Measurements from ENCODE around the gene WDR45. TPM values are rescaled to one million over a fixed set of nuclear protein-coding genes. Genes with fewer than 3 reads are reported as not detected.

WDR45 gene
- polyA plus RNA-seq, 1 donor from 2014 or later = 26.5 TPM

GRCh38 chrX:49043220-49043986 is 36.3 kb downstream of the WDR45 start, which contains the start of gene TFE3:
TSS of gene TFE3 (minus strand) at chrX:49043357. CDS start at chrX:49043226, 131 bp downstream.
- Histone ChIP-seq H3K36me3 (ENCODE audit: insufficient read depth, low read length) (no peaks in the 10 kb centered on the region), H3K79me2 (replicated peaks; ENCODE audit: insufficient read depth, low read length) (peaks cover 6% of the 10 kb centered on the region), H3K4me3 (ENCODE audit: low read length) (peak within 1 kb of the TSS; percentile 77), H3K9me2 (ENCODE audit: insufficient read depth, low read length) (no peaks in the 10 kb centered on the region), H3K27me3 (ENCODE audit: insufficient read depth, low read depth, low read length) (no peaks in the 10 kb centered on the region), H3F3A (ENCODE audit: insufficient read depth, low read length, poor library complexity, severe bottlenecking) (no peaks in the 10 kb centered on the region), H3K27ac (ENCODE audit: low read length) (peak within 1 kb of the TSS; percentile 74), H2AFZ (ENCODE audit: low read depth, low read length) (no peak within 1 kb of the TSS), H4K20me1 (ENCODE audit: insufficient read depth) (no peaks in the 10 kb centered on the region), H3K9ac (ENCODE audit: low read length) (peak within 1 kb of the TSS; percentile 79), H3K9me3 (ENCODE audit: low read length) (no peaks in the 10 kb centered on the region), H3K4me2 (ENCODE audit: low read length) (peak within 1 kb of the TSS; percentile 51)
- TF ChIP-seq MXI1 (conservative IDR thresholded peaks at IDR 0.05; ENCODE audit: poor library complexity, severe bottlenecking) (no peak), EZH2 (IDR thresholded peaks at IDR 0.05; ENCODE audit: borderline replicate concordance, insufficient read depth, low read length, poor library complexity, severe bottlenecking) (no peak), POLR2AphosphoS5 (IDR thresholded peaks at IDR 0.05) (peak; percentile 55), TAF1 (IDR thresholded peaks at IDR 0.05; ENCODE audit: low read depth) (no peak), RAD21 (conservative IDR thresholded peaks at IDR 0.05) (peak; percentile 68), CTCF (IDR thresholded peaks at IDR 0.05; ENCODE audit: poor library complexity, severe bottlenecking) (peak; percentile 84), SMC3 (conservative IDR thresholded peaks at IDR 0.05; ENCODE audit: poor library complexity) (peak; percentile 59)

GRCh38 chrX:49042581-49043219 is 37.0 kb downstream of the WDR45 start:
- Histone ChIP-seq H3F3A (ENCODE audit: insufficient read depth, low read length, poor library complexity, severe bottlenecking) (no peaks in the 10 kb centered on the region), H3K79me2 (replicated peaks; ENCODE audit: insufficient read depth, low read length) (peaks cover 6% of the 10 kb centered on the region), H3K27ac (ENCODE audit: low read length) (peak overlapping the region; percentile 74), H3K9ac (ENCODE audit: low read length) (peak overlapping the region; percentile 79), H3K9me3 (ENCODE audit: low read length) (no peaks in the 10 kb centered on the region), H3K4me2 (ENCODE audit: low read length) (peak overlapping the region; percentile 51), H4K20me1 (ENCODE audit: insufficient read depth) (no peaks in the 10 kb centered on the region), H3K9me2 (ENCODE audit: insufficient read depth, low read length) (no peaks in the 10 kb centered on the region), H3K27me3 (ENCODE audit: insufficient read depth, low read depth, low read length) (no peaks in the 10 kb centered on the region), H2AFZ (ENCODE audit: low read depth, low read length) (no peak overlapping the region), H3K36me3 (ENCODE audit: insufficient read depth, low read length) (no peaks in the 10 kb centered on the region), H3K4me3 (ENCODE audit: low read length) (peak overlapping the region; percentile 77)
- TF ChIP-seq CTCF (IDR thresholded peaks at IDR 0.05; ENCODE audit: poor library complexity, severe bottlenecking) (no peak), EP300 (conservative IDR thresholded peaks at IDR 0.05; ENCODE audit: poor library complexity, severe bottlenecking) (no peak), MXI1 (conservative IDR thresholded peaks at IDR 0.05; ENCODE audit: poor library complexity, severe bottlenecking) (no peak), TAF1 (IDR thresholded peaks at IDR 0.05; ENCODE audit: low read depth) (no peak), REST (IDR thresholded peaks at IDR 0.05; ENCODE audit: borderline replicate concordance) (no peak), RAD21 (conservative IDR thresholded peaks at IDR 0.05) (no peak), SMC3 (conservative IDR thresholded peaks at IDR 0.05; ENCODE audit: poor library complexity) (no peak), EZH2 (IDR thresholded peaks at IDR 0.05; ENCODE audit: borderline replicate concordance, insufficient read depth, low read length, poor library complexity, severe bottlenecking) (no peak), POLR2AphosphoS5 (IDR thresholded peaks at IDR 0.05) (no peak)
